ENCODE measurements around the gene CCNO.

DNA sequence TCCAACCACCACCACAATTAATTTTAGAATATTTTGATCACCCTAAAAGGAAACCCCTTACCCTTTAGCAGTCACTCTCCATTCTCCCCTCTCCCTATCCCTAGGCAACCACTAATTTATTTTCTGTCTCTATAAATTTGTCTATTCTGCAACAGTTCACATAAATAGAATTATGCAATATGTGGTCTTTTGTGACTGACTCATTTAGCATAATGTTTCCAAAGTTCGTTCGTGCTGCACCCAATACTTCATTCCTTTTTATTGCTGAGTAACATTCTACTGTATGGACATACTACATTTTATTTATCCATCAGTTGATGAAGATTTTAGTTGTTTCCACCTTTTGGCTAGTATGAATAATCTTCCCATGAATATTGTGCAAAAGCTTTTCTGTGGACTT lies 42.2 kb downstream of the CCNO start:
- TF ChIP-seq, protein P1, sequence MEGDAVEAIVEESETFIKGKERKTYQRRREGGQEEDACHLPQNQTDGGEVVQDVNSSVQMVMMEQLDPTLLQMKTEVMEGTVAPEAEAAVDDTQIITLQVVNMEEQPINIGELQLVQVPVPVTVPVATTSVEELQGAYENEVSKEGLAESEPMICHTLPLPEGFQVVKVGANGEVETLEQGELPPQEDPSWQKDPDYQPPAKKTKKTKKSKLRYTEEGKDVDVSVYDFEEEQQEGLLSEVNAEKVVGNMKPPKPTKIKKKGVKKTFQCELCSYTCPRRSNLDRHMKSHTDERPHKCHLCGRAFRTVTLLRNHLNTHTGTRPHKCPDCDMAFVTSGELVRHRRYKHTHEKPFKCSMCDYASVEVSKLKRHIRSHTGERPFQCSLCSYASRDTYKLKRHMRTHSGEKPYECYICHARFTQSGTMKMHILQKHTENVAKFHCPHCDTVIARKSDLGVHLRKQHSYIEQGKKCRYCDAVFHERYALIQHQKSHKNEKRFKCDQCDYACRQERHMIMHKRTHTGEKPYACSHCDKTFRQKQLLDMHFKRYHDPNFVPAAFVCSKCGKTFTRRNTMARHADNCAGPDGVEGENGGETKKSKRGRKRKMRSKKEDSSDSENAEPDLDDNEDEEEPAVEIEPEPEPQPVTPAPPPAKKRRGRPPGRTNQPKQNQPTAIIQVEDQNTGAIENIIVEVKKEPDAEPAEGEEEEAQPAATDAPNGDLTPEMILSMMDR (IDR thresholded peaks at IDR 0.05 in 2 of 3, conservative IDR thresholded peaks at IDR 0.05 in 1 of 3; ENCODE audit: control insufficient read depth in 2 of 3, extremely low read depth in 1 of 3, insufficient read depth in 1 of 3, low read depth in 3 of 3, low read length in 3 of 3) = no peak
- TF ChIP-seq NRF1 (conservative IDR thresholded peaks at IDR 0.05; ENCODE audit: low read depth, low read length) = no peak
- TF ChIP-seq, protein P2, sequence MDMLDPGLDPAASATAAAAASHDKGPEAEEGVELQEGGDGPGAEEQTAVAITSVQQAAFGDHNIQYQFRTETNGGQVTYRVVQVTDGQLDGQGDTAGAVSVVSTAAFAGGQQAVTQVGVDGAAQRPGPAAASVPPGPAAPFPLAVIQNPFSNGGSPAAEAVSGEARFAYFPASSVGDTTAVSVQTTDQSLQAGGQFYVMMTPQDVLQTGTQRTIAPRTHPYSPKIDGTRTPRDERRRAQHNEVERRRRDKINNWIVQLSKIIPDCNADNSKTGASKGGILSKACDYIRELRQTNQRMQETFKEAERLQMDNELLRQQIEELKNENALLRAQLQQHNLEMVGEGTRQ (IDR thresholded peaks at IDR 0.05; ENCODE audit: borderline replicate concordance, low read depth, low read length) = no peak
- TF ChIP-seq HDAC6 (IDR thresholded peaks at IDR 0.05; ENCODE audit: unreplicated experiment) = no peak
- TF ChIP-seq EZH2 (IDR thresholded peaks at IDR 0.05; ENCODE audit: borderline replicate concordance, control insufficient read depth, low read depth, low read length) = no peak
- TF ChIP-seq, protein P3, sequence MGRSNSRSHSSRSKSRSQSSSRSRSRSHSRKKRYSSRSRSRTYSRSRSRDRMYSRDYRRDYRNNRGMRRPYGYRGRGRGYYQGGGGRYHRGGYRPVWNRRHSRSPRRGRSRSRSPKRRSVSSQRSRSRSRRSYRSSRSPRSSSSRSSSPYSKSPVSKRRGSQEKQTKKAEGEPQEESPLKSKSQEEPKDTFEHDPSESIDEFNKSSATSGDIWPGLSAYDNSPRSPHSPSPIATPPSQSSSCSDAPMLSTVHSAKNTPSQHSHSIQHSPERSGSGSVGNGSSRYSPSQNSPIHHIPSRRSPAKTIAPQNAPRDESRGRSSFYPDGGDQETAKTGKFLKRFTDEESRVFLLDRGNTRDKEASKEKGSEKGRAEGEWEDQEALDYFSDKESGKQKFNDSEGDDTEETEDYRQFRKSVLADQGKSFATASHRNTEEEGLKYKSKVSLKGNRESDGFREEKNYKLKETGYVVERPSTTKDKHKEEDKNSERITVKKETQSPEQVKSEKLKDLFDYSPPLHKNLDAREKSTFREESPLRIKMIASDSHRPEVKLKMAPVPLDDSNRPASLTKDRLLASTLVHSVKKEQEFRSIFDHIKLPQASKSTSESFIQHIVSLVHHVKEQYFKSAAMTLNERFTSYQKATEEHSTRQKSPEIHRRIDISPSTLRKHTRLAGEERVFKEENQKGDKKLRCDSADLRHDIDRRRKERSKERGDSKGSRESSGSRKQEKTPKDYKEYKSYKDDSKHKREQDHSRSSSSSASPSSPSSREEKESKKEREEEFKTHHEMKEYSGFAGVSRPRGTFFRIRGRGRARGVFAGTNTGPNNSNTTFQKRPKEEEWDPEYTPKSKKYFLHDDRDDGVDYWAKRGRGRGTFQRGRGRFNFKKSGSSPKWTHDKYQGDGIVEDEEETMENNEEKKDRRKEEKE (IDR thresholded peaks at IDR 0.05) = no peak
- no peak for TF ChIP-seq PAX8 (IDR thresholded peaks at IDR 0.05)
- no peak for TF ChIP-seq SMC3 (IDR thresholded peaks at IDR 0.05; ENCODE audit: borderline replicate concordance, low read length)

Data from GM12878 (cell line).